Stimulated activated naive CD8-positive, alpha-beta T cell treated with anti-CD3 and anti-CD28 coated beads, Interleukin-15, amount 100 ng/mL, for 72 hours (primary cell): Measurements from ENCODE around the gene PEMT.

Experiments
- ATAC-seq: fragments of 150-1000 bp; cut with Tn5 transposase; 2 replicates; pipeline ENCODE4 v1.10.0; 2021; ENCODE audit warnings: mild to moderate bottlenecking, moderate library complexity
- DNase-seq, 2 donors: peaks; one replicate each; pipeline ENCODE4 v3.0.0; 2021 to 2022
- H3K27ac Mint-ChIP-seq, 2 donors: one replicate each; pipeline ENCODE4 v1.8.0; 2022; ENCODE audit warnings: mild to moderate bottlenecking in 2 of 2, mixed read lengths in 2 of 2, moderate library complexity in 2 of 2
- H3K27me3 Mint-ChIP-seq: one replicate; pipeline ENCODE4 v1.8.0; 2022; ENCODE audit warnings: mixed read lengths
- H3K4me1 Mint-ChIP-seq: one replicate; pipeline ENCODE4 v1.8.0; 2022; ENCODE audit warnings: mild to moderate bottlenecking, mixed read lengths
- H3K4me3 Mint-ChIP-seq, 2 donors: one replicate each; pipeline ENCODE4 v1.8.0; 2022; ENCODE audit warnings: mild to moderate bottlenecking in 2 of 2, mixed read lengths in 2 of 2, moderate library complexity in 1 of 2
- H3K9me3 Mint-ChIP-seq, 2 donors: one replicate each; pipeline ENCODE4 v1.8.0; 2022; ENCODE audit warnings: mixed read lengths in 2 of 2

PEMT gene

DNA sequence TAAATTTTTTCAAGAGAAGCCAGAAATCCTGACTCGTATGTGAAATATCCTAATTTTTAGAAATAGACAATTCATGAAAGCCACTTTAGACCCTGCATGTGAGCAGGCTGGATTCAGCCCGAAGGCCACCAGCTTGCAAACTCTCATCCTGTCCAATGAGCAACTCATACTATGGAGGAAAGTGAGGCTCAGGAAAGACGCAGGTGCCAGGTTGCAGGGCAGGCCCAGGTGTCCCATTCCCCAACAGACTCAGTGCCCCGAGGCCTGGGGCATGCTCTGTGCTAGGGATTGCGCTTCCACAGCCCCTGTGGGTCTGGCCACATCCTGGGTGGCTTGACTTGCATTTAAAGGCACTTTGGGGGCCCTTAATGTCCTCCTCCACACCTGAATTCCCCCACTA lies 78.6 kb downstream of the PEMT start:
- Mint-ChIP-seq H3K4me1 (peaks cover 28% of the 10 kb centered on the region), H3K27ac (no peak overlapping the region), H3K9me3 (no peaks in the 10 kb centered on the region), H3K4me3 (no peak overlapping the region), H3K27me3 (no peaks in the 10 kb centered on the region)
- DNase-seq, result no peak
- no peak for ATAC-seq

DNA sequence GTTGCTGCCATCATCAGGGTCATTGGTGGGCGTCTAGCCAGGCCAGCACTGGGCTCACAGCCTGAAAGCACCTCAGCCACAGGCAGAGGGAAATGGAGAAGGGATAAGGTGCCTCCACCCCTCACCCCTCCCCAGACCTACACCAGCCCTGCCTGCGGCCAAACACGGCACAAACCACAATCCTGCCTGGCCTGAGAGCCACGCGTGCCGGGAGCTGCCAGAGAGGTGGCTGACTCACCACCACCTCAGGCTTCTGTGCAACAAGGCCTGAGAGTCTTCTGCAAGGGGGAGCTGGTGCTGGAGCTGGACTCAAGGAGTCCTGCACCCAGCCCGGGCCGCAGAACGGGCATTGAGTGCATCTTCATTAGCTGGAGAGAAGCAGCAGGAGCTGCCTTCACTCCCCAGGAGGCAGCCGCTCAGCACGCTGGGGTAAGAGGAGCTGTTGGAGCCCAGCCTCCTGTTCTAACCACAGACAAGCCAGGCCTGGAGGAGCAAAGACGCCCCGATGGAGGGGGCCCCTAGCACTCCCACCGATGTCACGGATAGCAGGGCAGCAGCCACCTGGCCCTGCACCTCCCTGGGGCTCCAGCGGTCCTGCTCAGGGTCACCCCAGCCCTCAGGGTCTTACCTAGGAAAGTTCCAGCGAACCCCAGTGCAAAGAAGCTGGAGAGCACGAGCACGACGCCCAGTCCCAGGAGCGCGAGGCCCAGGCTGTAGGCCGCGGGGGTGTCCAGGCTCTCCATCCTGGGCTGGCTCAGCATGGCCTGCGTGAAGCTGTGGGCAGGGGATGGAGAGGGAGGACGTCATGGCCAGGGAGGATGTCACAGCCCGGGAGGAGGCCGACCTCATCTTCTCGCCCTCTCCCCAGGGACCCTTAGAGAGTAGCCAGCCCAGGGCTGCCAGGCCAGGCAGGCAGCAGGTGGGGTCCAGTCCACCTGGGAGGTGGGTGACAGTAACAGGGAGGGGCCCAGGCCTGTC lies 79.3 kb downstream of the PEMT start:
- Mint-ChIP-seq H3K27ac (peak overlapping the region in 1 of 2 donors; percentile 84), H3K4me1 (peaks cover 26% of the 10 kb centered on the region)

DNA sequence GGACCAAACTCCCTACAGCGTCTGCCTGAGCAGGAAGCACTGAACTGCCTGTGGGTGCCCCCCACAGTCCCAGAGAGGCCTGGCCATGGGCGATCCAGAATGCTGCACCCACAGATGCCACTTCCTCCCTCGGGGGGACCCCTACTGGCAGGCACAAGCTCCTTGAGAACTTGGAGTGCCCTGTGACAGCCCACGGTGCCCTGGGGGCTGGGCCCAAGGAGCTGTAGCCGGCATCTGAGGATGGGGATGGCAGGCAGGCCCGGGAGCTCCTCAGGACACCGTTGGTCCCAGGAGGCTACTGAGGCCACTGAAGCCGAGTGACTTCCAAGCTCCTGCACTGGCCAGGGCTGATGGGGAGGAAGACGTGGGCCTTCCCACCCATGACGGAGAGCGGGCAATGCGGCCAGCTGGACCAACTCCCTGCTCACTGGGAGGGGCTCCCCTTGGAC lies 80.2 kb downstream of the PEMT start:
- DNase-seq, result no peak
- peak overlapping the region; percentile 65 to 68 for H3K27ac Mint-ChIP-seq
- H3K4me3 Mint-ChIP-seq, result no peak overlapping the region
- peaks cover 18% of the 10 kb centered on the region for H3K4me1 Mint-ChIP-seq
- ATAC-seq, result no peak
- no peaks in the 10 kb centered on the region for H3K9me3 Mint-ChIP-seq
- H3K27me3 Mint-ChIP-seq, result no peaks in the 10 kb centered on the region

More for the DNA sequence above, 79.3 kb downstream of the PEMT start:
- no peak for DNase-seq
- Mint-ChIP-seq H3K4me3 (no peak overlapping the region), H3K9me3 (no peaks in the 10 kb centered on the region), H3K27me3 (no peaks in the 10 kb centered on the region)
- no peak for ATAC-seq

DNA sequence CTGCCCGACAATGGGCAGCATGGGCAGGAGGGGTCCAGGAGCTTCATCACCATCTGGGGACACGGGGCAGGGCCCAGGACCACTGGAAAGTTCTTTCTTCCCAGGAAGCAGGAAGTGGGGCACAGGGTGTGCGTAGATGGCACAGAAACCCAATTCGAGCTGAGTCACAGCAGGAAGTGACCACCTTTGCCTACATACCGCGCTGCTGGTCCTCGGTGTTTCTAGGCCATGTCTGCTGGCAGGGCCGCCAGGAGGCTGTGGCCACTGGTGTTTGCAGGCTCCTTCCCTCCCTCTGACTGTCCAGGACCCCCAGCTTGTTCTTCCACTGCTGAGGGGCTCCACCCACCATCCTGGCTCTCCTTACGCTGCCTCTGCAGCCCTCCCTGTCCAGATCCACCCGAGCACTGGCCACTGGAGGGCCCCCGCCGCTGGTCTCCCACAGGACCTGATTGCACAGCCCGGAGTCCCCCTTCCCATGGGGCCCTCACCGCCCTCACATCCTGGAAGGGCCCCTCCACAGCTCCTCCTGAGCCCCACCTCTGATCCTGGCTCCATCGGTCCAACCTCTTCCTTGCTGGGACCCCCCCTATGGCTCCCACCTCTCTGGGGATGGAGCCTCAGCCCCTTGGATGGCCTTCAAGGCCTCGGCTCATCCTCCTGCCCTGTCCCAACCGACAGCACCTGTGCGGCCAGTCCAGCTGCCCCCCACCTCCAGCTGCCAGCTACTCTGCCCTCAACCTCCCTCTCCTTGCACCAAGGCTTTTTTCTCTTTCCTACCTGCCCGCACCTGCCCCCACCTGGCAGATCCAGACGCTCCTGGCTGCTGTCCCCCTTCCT lies 80.8 kb downstream of the PEMT start:
- no peak for ATAC-seq
- no peak overlapping the region for H3K4me3 Mint-ChIP-seq
- H3K27ac Mint-ChIP-seq, result peak overlapping the region; percentile 65 to 68

DNA sequence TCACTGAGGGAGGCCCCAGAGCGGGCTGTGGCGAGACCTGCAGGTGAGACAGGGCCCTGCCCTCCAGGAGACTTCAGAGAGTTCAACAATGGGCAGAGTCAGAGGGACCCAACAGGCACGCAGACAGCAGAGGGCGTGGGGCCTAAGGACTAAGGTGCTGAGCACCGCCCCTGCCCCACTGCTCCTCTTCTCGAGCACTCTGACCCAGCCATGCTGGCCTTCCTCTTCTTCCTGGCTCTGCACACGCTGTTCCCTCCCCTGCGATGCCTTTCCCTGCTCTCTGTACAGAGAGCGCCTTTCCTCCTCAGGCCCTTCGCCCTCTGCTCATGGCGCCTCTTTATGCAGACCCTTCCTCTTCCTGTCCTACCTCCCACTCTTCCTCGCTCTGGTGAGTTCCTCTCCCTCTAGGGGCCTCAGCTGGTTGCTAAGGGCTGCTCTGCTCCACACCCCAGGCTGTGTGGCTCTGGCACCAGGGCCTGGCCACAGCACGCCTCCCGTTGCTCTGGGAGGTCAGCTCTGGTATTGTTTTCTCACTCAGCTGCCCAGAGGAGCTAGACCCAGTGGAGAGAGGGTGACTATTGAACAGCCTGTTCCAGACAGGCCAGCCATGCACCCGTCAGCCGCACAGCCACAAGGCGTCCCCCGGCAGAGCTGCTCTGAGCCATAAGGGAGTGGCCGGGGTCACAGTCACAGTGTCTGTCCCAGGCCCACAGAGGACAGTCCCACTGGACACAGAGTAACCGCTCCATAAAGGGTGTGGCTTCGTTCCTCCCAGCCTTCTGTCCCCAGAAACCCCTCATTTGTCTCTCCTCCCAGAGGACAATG lies 81.7 kb downstream of the PEMT start:
- Mint-ChIP-seq H3K27me3 (no peaks in the 10 kb centered on the region), H3K9me3 (no peaks in the 10 kb centered on the region), H3K4me3 (no peak overlapping the region), H3K4me1 (peaks cover 12% of the 10 kb centered on the region), H3K27ac (peak overlapping the region; percentile 33 to 38)
- DNase-seq (no peak), ATAC-seq (no peak)

More for the DNA sequence above, 80.8 kb downstream of the PEMT start:
- DNase-seq, result no peak
- Mint-ChIP-seq H3K4me1 (peaks cover 12% of the 10 kb centered on the region), H3K9me3 (no peaks in the 10 kb centered on the region), H3K27me3 (no peaks in the 10 kb centered on the region)

DNA sequence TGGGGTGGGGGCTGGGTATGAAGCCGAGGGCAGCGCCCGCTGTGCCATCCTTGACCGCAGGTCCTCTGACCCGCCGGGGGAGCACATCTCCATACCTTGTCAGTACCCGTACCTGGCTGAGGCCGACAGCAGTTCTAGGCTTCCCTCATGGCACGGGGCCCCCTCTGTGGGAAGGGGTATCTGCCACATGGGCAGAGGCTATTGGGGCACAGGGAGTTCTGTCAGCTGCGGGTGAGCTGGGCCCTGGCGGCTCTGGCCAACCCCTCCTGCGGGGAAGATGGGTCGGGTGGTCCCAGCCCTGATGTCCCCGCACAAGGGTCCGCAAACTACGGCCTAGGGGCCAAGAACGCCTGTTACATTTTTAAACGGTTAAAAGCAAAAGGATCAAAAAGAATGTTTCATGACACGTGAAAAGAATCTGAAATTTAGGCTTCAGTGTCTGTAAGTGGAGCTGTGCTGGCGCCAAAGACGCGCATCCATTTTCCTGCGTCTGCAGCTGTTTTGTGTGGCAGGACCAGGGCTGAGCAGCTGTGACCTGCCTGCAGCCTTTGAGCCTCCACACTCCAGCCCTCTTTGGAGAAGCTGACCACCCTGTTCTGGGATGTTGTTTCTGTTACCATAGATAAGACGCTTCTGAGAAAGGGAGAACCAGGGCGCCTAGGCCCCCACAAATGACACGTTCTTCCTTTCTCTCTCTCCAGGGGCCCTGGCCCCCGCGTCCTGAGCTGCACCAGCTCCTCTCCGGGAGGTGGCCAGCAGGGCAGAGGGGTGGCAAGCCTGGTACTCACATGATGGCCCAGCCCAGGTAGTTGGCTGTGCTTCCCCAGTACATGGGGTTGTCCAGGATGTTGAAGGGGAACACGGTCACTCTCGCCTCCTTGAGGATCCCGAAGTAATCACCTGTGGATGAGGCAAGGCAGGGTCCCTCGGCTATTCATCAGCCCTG lies 82.6 kb downstream of the PEMT start:
- peak overlapping the region in 1 of 2 donors; percentile 65 for H3K27ac Mint-ChIP-seq
- ATAC-seq (no peak), DNase-seq (no peak)
- H3K9me3 Mint-ChIP-seq, result no peaks in the 10 kb centered on the region
- H3K4me3 Mint-ChIP-seq, result no peak overlapping the region
- peaks cover 12% of the 10 kb centered on the region for H3K4me1 Mint-ChIP-seq
- no peaks in the 10 kb centered on the region for H3K27me3 Mint-ChIP-seq

DNA sequence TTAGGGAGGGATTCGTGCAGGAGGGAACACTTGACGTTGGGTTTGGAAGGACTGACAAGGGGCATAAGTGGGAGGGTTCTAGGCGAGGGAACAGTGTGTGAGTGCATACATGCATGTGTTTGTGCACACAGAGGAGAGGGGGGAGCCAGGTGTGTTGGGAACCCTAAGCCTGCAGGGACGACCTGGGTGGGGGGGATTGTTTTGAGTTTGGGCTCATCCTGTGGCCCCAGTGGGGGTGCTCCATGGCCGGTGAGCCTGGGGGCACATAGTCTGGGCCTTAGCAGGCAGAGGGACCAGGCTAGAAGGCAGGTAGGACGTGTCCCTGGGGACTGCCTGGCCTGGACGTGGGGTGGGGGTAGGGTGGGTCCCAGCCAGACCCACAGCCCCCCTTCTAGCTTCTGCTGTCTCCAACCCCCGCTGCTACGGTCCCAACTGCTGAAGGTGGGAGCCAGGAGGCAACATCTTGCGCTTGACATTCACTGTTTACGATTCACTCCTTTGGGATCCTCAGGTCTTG lies 83.4 kb downstream of the PEMT start:
- Mint-ChIP-seq H3K4me1 (peaks cover 12% of the 10 kb centered on the region), H3K9me3 (no peaks in the 10 kb centered on the region), H3K4me3 (no peak overlapping the region), H3K27me3 (no peaks in the 10 kb centered on the region), H3K27ac (no peak overlapping the region)
- ATAC-seq (no peak), DNase-seq (no peak)

DNA sequence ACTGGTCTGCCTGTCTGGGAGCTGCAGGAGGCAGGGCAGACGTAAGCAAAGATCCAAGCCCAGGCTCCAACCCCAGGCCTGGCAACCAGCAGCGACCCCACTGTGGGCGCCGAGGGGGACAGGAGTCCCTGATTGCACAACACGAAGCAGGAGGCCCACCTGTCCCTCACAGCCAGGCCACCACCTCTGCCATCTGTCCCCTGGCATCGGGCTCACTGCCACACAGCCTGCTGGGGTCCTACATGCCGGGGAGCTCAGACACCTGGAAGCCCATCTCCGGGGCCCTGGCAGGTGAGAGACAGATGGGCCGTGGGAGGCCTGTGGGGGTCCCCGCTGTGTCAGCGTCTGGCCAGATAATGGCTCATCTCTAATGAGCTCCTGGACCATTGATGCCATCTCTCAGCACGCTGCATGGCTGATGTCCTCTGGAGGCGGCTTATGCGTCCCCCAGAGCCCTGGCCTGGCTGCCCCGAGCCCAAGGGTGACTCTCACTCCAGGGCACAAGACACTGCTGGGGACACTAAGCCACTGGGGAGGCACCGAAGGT lies 84.0 kb downstream of the PEMT start:
- no peak for DNase-seq
- Mint-ChIP-seq H3K9me3 (no peaks in the 10 kb centered on the region), H3K27ac (no peak overlapping the region), H3K27me3 (no peaks in the 10 kb centered on the region), H3K4me1 (peaks cover 12% of the 10 kb centered on the region), H3K4me3 (no peak overlapping the region)
- ATAC-seq, result no peak

DNA sequence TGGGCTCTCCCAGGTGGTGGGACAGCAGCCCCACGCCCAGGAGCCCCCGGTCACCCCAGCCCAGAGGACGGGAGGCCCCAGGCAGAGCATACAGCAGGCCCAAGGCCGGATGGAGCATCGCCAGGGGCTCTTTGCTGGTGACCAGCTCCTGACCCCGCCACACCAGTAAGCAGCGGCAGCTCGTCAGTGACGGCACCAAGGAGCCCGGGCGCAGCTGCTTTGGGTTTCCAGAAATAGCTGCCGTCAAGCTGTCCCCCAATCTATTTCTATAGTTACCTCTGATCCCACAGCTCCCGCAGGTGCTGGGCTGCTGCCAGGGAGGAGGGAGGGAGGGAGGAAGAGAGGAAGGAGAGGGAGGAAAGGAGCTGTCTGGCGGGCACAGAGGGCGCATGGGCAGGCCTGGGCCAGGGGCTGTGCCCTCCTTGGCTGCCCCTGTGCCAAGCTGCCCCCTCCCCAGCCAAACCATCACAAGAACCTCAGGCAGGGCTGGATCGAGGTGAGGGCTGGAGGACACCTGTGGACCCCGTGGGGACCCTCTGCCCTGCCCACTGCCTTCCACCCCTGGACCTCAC lies 84.5 kb downstream of the PEMT start:
- ATAC-seq (no peak), DNase-seq (no peak)
- no peaks in the 10 kb centered on the region for H3K27me3 Mint-ChIP-seq
- H3K4me1 Mint-ChIP-seq, result peaks cover 12% of the 10 kb centered on the region
- no peak overlapping the region for H3K27ac Mint-ChIP-seq
- H3K4me3 Mint-ChIP-seq, result no peak overlapping the region
- no peaks in the 10 kb centered on the region for H3K9me3 Mint-ChIP-seq

DNA sequence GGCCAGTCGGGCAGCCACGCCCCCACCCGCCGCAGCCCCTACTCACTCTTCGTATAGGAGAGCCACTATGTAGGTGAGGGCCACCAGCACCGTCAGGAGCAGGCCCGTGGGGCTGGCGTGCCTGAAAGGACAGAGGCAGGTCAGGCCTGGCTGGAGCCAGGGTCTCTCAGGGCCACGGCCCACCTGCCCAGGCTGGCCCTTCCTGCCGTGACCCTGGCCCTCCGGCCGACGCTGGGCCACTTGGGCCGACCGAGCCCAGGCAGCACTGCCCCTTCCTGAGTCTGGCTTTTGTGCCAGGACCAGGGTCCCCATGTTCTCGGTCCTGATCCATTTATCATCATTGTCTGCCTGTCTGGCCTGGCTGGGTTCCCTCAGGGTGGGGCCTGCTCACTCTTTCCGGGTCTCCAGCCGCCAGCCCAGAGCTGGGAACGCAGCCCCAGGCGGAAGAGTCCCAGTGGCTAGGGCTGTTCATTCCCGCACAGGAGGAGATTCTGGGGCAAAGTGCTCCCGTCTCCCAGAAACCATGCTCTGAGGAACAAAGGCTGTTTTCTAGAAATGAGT lies 85.2 kb downstream of the PEMT start:
- Mint-ChIP-seq H3K4me3 (no peak overlapping the region), H3K27me3 (no peaks in the 10 kb centered on the region), H3K27ac (no peak overlapping the region), H3K9me3 (no peaks in the 10 kb centered on the region), H3K4me1 (peaks cover 10% of the 10 kb centered on the region)
- no peak for ATAC-seq
- DNase-seq, result no peak

DNA sequence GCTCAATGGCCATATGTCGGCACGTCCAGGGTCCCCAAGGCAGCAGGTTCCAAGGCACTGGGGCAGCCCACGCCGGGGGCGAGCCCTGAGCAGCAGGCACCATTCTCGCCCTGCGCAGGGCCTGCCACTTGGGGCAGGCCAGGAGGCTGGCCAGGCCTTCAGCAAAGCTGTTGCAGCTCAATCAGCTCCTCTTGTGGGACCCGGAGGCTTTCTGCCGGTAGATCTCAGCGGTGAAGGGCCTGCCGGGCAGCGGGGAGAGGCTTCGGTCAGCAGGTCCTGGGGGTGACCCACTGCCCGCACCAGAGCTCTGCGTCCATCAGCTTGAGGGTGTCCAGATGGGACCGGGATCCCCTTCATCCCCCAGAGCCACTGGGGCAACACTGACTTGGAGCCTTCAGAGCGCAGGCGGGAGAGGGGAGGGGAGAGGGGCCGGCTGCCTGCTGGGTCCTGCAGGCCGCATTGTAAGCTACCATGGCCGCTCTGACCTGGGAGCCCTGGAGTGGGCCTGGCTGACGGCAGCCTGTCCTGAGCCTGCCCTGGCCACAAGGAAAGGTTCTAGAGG lies 85.8 kb downstream of the PEMT start:
- DNase-seq (no peak), ATAC-seq (no peak)
- no peak overlapping the region for H3K4me3 Mint-ChIP-seq
- H3K4me1 Mint-ChIP-seq, result peaks cover 5% of the 10 kb centered on the region
- H3K9me3 Mint-ChIP-seq, result no peaks in the 10 kb centered on the region
- H3K27me3 Mint-ChIP-seq, result no peaks in the 10 kb centered on the region
- no peak overlapping the region for H3K27ac Mint-ChIP-seq

DNA sequence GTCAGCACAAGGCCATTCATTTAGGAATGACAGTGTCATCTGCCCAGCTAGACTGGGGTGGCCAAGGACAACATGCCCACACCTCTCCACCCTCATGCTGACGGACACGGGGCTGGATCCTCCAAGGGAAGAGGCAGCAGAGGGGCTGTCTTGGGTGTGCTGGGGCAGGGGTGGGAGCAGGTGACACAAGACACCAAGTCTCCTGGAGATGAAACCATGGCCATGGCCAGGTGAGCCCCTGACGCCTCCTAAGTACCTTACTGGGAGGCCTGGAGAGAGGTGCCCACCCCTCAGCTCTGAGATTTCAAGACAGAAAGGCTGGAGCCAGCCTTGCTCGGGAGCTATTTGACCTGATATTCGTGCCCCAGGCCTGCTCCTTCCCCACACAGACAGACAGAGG lies 86.4 kb downstream of the PEMT start:
- Mint-ChIP-seq H3K4me1 (no peaks in the 10 kb centered on the region), H3K27ac (peak overlapping the region in 1 of 2 donors; percentile 46), H3K27me3 (no peaks in the 10 kb centered on the region), H3K4me3 (no peak overlapping the region), H3K9me3 (no peaks in the 10 kb centered on the region)
- no peak for ATAC-seq
- no peak for DNase-seq
